ENCODE results near the gene PRPF6.

The PRPF6 gene

DNA sequence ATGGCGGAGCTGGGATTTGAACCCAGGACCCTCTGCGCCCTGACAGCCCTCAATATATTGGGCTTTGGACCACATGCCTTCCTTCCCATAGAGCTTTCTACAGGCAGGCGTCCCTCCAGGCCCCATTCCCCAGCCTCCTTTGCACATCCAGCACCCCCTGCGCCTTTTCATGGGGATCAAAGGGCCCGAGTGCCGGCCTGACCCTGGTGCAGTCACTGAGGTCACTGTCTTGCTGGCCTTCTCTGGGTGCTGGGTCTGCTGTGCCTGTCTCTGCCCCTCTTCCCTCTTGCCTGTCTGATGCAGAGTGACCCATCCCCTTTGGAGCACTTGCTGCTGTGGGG is 100.7 kb downstream of the PRPF6 start:
- H3K36me3 ChIP-seq (ENCODE audit: insufficient read depth, low read length) = no peaks in the 10 kb centered on the region
- H3K9me3 ChIP-seq (ENCODE audit: control insufficient read depth, insufficient read depth, low read length) = no peaks in the 10 kb centered on the region
- H3K9ac ChIP-seq (ENCODE audit: low read depth, low read length) = no peak overlapping the region
- H3K4me1 ChIP-seq (ENCODE audit: insufficient read depth, low read length) = peaks cover 9% of the 10 kb centered on the region; the same call in 1 of the 2 replicates

DNA sequence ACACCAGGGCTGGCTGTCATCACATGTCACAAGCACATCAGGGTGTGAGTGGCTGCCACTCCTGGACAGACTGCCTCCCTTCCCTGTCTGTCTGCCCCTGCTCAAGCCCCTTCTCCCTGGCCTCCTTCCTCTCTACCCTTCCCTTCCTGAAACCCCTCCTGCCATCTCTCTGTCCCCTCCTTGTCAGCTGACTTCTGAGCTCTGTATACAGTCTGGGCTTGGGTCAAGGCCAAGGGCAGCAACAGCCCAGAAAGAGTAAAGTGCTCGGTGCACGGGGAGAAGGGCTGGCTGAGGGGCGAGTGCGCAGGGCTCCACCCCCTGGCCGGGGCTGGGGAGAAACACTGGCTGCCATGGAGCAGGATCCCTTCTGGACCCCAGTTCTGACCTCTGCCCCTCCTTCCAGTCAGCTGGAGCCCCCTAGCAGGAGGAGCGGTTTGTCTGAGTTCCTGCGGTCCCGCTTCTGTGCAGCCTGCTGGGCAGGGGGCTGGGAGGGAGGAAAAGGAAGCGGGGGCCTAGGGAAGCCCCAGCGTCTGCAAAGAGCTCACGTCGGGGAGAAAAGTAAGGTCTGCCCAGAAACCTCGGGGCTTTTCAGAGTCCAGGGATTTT is 101.3 kb downstream of the PRPF6 start:
- Histone ChIP-seq H3K4me1 (ENCODE audit: insufficient read depth, low read length) (peaks cover 9% of the 10 kb centered on the region; the same call in 1 of the 2 replicates), H3K9ac (ENCODE audit: low read depth, low read length) (peak overlapping the region; percentile 21; the same call in 1 of the 2 replicates), H3K9me3 (ENCODE audit: control insufficient read depth, insufficient read depth, low read length) (no peaks in the 10 kb centered on the region), H3K36me3 (ENCODE audit: insufficient read depth, low read length) (no peaks in the 10 kb centered on the region)
